Measurements from ENCODE around the gene EIF2B2. TPM values are rescaled to one million over a fixed set of nuclear protein-coding genes. Genes with fewer than 3 reads are reported as not detected.
A peak's percentile ranks its signal among the peaks of the same experiment; 100 is the strongest.

EIF2B2 gene
- total RNA-seq, 1 donor from 2014 or later = 37.7 TPM

- Histone ChIP-seq H3K4me1 (ENCODE audit: insufficient read depth, low read length) (no peaks in the 10 kb centered on the region), H3K4me2 (ENCODE audit: low read length) (no peak overlapping the region), H3K27me3 (ENCODE audit: insufficient read depth, low read length) (no peaks in the 10 kb centered on the region), H3K9ac (ENCODE audit: low read length) (no peak overlapping the region), H3K79me2 (ENCODE audit: insufficient read depth, low read length) (no peaks in the 10 kb centered on the region), H3K9me3 (ENCODE audit: insufficient read depth, low read depth, low read length) (no peaks in the 10 kb centered on the region), H3K27ac (ENCODE audit: low read depth, low read length) (no peak overlapping the region), H2AFZ (ENCODE audit: low read depth, low read length) (no peak overlapping the region), H3K4me3 (ENCODE audit: insufficient read depth, low read depth, low read length) (no peak overlapping the region), H4K20me1 (ENCODE audit: insufficient read depth, low read length) (no peaks in the 10 kb centered on the region), H3K36me3 (ENCODE audit: insufficient read depth, low read length) (peaks cover 31% of the 10 kb centered on the region)
- no peaks in the 10 kb centered on the region for H3K27me3 Mint-ChIP-seq (ENCODE audit: low read depth, unreplicated experiment)
- H3K9me3 Mint-ChIP-seq (ENCODE audit: unreplicated experiment) = no peaks in the 10 kb centered on the region
- H3K4me3 Mint-ChIP-seq (ENCODE audit: unreplicated experiment) = no peak overlapping the region
- H3K4me1 Mint-ChIP-seq (ENCODE audit: low read depth, unreplicated experiment) = no peaks in the 10 kb centered on the region
- DNase-seq (ENCODE audit: low read depth) (no peak), FAIRE-seq (no peak)
- no peak overlapping the region for H3K27ac Mint-ChIP-seq (ENCODE audit: unreplicated experiment)
- TF ChIP-seq, protein P1, sequence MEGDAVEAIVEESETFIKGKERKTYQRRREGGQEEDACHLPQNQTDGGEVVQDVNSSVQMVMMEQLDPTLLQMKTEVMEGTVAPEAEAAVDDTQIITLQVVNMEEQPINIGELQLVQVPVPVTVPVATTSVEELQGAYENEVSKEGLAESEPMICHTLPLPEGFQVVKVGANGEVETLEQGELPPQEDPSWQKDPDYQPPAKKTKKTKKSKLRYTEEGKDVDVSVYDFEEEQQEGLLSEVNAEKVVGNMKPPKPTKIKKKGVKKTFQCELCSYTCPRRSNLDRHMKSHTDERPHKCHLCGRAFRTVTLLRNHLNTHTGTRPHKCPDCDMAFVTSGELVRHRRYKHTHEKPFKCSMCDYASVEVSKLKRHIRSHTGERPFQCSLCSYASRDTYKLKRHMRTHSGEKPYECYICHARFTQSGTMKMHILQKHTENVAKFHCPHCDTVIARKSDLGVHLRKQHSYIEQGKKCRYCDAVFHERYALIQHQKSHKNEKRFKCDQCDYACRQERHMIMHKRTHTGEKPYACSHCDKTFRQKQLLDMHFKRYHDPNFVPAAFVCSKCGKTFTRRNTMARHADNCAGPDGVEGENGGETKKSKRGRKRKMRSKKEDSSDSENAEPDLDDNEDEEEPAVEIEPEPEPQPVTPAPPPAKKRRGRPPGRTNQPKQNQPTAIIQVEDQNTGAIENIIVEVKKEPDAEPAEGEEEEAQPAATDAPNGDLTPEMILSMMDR (IDR thresholded peaks at IDR 0.05; ENCODE audit: insufficient read depth, low read depth, low read length) = no peak
- H3K36me3 Mint-ChIP-seq (ENCODE audit: low read depth, unreplicated experiment) = peaks cover 19% of the 10 kb centered on the region
Measured at GRCh38 chr14:75018694-75019093, 16.0 kb downstream of the EIF2B2 start.

- Histone ChIP-seq H3K79me2 (ENCODE audit: insufficient read depth, low read length) (no peaks in the 10 kb centered on the region), H3K27me3 (ENCODE audit: insufficient read depth, low read length) (no peaks in the 10 kb centered on the region), H2AFZ (ENCODE audit: low read depth, low read length) (no peak overlapping the region), H3K4me1 (ENCODE audit: insufficient read depth, low read length) (peaks cover 7% of the 10 kb centered on the region), H3K4me2 (ENCODE audit: low read length) (no peak overlapping the region), H3K9ac (ENCODE audit: low read length) (no peak overlapping the region), H3K4me3 (ENCODE audit: insufficient read depth, low read depth, low read length) (no peak overlapping the region), H3K27ac (ENCODE audit: low read depth, low read length) (no peak overlapping the region), H4K20me1 (ENCODE audit: insufficient read depth, low read length) (no peaks in the 10 kb centered on the region), H3K36me3 (ENCODE audit: insufficient read depth, low read length) (peaks cover 20% of the 10 kb centered on the region), H3K9me3 (ENCODE audit: insufficient read depth, low read depth, low read length) (no peaks in the 10 kb centered on the region)
- H3K4me1 Mint-ChIP-seq (ENCODE audit: low read depth, unreplicated experiment) = no peaks in the 10 kb centered on the region
- TF ChIP-seq, protein P1 (IDR thresholded peaks at IDR 0.05; ENCODE audit: insufficient read depth, low read depth, low read length) = peak; percentile 45
- TF ChIP-seq EZH2 (IDR thresholded peaks at IDR 0.05; ENCODE audit: insufficient read depth, low read length) = no peak
- no peak for FAIRE-seq
- no peaks in the 10 kb centered on the region for H3K27me3 Mint-ChIP-seq (ENCODE audit: low read depth, unreplicated experiment)
- no peak overlapping the region for H3K4me3 Mint-ChIP-seq (ENCODE audit: unreplicated experiment)
- no peak for DNase-seq (ENCODE audit: low read depth)
- H3K9me3 Mint-ChIP-seq (ENCODE audit: unreplicated experiment) = no peaks in the 10 kb centered on the region
- no peak overlapping the region for H3K27ac Mint-ChIP-seq (ENCODE audit: unreplicated experiment)
- peaks cover 18% of the 10 kb centered on the region for H3K36me3 Mint-ChIP-seq (ENCODE audit: low read depth, unreplicated experiment)
Measured at GRCh38 chr14:75022655-75023054, 19.9 kb downstream of the EIF2B2 start.

DNA sequence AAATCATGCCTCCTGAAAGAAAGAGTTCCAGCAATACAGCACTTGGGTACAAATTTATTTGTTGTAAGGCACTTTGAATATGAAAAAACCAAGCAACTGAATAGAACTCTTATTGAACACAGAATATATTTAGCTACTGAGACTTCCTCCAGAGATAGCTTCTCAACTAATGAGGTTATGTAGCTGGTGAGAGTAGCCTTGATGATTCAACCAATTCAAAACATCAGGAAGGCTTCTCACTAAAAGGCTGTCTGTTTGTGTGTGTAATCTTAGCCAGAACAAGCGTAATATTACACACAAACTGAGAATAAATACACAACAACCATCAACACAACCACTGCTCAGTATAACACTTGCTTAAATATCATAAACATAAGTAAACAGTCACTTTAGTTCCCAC, 20.4 kb downstream of the EIF2B2 start:
- no peaks in the 10 kb centered on the region for H3K9me3 ChIP-seq (ENCODE audit: insufficient read depth, low read depth, low read length)
- TF ChIP-seq, protein P1 (IDR thresholded peaks at IDR 0.05; ENCODE audit: insufficient read depth, low read depth, low read length) = no peak
- TF ChIP-seq EZH2 (IDR thresholded peaks at IDR 0.05; ENCODE audit: insufficient read depth, low read length) = no peak
- Mint-ChIP-seq H3K27ac (ENCODE audit: unreplicated experiment) (no peak overlapping the region), H3K36me3 (ENCODE audit: low read depth, unreplicated experiment) (peaks cover 17% of the 10 kb centered on the region), H3K4me3 (ENCODE audit: unreplicated experiment) (no peak overlapping the region), H3K27me3 (ENCODE audit: low read depth, unreplicated experiment) (no peaks in the 10 kb centered on the region), H3K4me1 (ENCODE audit: low read depth, unreplicated experiment) (no peaks in the 10 kb centered on the region), H3K9me3 (ENCODE audit: unreplicated experiment) (no peaks in the 10 kb centered on the region)
- H3K4me1 ChIP-seq (ENCODE audit: insufficient read depth, low read length) = peaks cover 7% of the 10 kb centered on the region
- H3K27ac ChIP-seq (ENCODE audit: low read depth, low read length) = no peak overlapping the region
- no peaks in the 10 kb centered on the region for H3K27me3 ChIP-seq (ENCODE audit: insufficient read depth, low read length)
- no peak overlapping the region for H3K9ac ChIP-seq (ENCODE audit: low read length)
- FAIRE-seq (no peak), DNase-seq (ENCODE audit: low read depth) (no peak)
- H3K36me3 ChIP-seq (ENCODE audit: insufficient read depth, low read length) = peaks cover 19% of the 10 kb centered on the region
- H3K4me2 ChIP-seq (ENCODE audit: low read length) = no peak overlapping the region
- no peaks in the 10 kb centered on the region for H4K20me1 ChIP-seq (ENCODE audit: insufficient read depth, low read length)
- H3K4me3 ChIP-seq (ENCODE audit: insufficient read depth, low read depth, low read length) = no peak overlapping the region
- H3K79me2 ChIP-seq (ENCODE audit: insufficient read depth, low read length) = no peaks in the 10 kb centered on the region
- no peak overlapping the region for H2AFZ ChIP-seq (ENCODE audit: low read depth, low read length)

All from astrocyte (in vitro differentiated cells and primary cell).